SK-N-SH (cell line): ENCODE data around the gene CEP152. TPM values are rescaled to one million over a fixed set of nuclear protein-coding genes. Genes with fewer than 3 reads are reported as not detected.

Experiments used
- CTCF ChIA-PET: fragments of 300-600, 350-600 bp; formaldehyde crosslinking; extraction: SDS; loops from one replicate; lab custom pipeline; 2021; lab: Yijun Ruan, JAX
- POLR2A ChIA-PET: fragments of 350-600 bp; sonication (Branson Sonifier 250); formaldehyde crosslinking; extraction: SDS; loops from one replicate; lab custom pipeline; 2020; ENCODE audit warnings: antibody characterized with exemption, inconsistent platforms; lab: Yijun Ruan, JAX
- DNase-seq: peaks from one replicate; pipeline ENCODE4 v3.0.0; 2012
- H2AFZ ChIP-seq: fragments of 200-600 bp; sonication (generic); 2 replicates; pipeline ENCODE4 v1.8.1; 2016; ENCODE audit warnings: antibody characterized with exemption, mild to moderate bottlenecking, low read depth
- H3F3A ChIP-seq: fragments of 200-600 bp; sonication (generic); replicated peaks from 2 replicates; pipeline ENCODE3; 2016; ENCODE audit warnings: antibody characterized with exemption, mild to moderate bottlenecking; ENCODE audit not compliant: insufficient read depth
- H3K27ac ChIP-seq, 2 experiments: fragments of 200-500 bp in 1 of 2; fragments of 200-600 bp in 1 of 2; sonication (Bioruptor generic) in 1 of 2; sonication (generic), shearing (Covaris generic) in 1 of 2; 2 replicates each; pipeline versions ENCODE4 v1.5.1 to v1.6.1; 2014 to 2016; ENCODE audit warnings: low read depth in 2 of 2, inconsistent platforms in 1 of 2, low read length in 1 of 2, mild to moderate bottlenecking in 1 of 2, mixed read lengths in 1 of 2
- H3K27me3 ChIP-seq: fragments of 200-600 bp; sonication (generic), shearing (Covaris generic); 2 replicates; pipeline ENCODE4 v1.6.1; 2016; ENCODE audit warnings: mixed run types; ENCODE audit not compliant: insufficient read depth
- H3K36me3 ChIP-seq, 2 experiments: fragments of 200-500 bp in 1 of 2; fragments of 200-600 bp in 1 of 2; sonication (Bioruptor generic) in 1 of 2; sonication (generic) in 1 of 2; replicated peaks in 1 of 2; 2 replicates each; pipeline versions ENCODE3 to v1.5.1; 2014 to 2016; ENCODE audit warnings: low read length in 1 of 2, mild to moderate bottlenecking in 1 of 2; ENCODE audit not compliant: insufficient read depth in 2 of 2, control insufficient read depth in 1 of 2
- H3K4me1 ChIP-seq, 2 experiments: fragments of 200-500 bp in 1 of 2; fragments of 200-600 bp in 1 of 2; sonication (Bioruptor generic) in 1 of 2; sonication (generic), shearing (Covaris generic) in 1 of 2; 2 replicates each; pipeline versions ENCODE4 v1.5.1 to v1.6.1; 2014 to 2016; ENCODE audit warnings: low read depth in 1 of 2, low read length in 1 of 2, mixed run types in 1 of 2; ENCODE audit not compliant: insufficient read depth in 2 of 2, control insufficient read depth in 1 of 2
- H3K4me2 ChIP-seq: fragments of 200-600 bp; sonication (generic), shearing (Covaris generic); 2 replicates; pipeline ENCODE4 v1.6.1; 2017; ENCODE audit warnings: mixed run types
- H3K4me3 ChIP-seq, 2 experiments: fragments of 200-500 bp in 1 of 2; fragments of 200-600 bp in 1 of 2; sonication (Bioruptor generic) in 1 of 2; sonication (generic), shearing (Covaris generic) in 1 of 2; 2 replicates each; pipeline versions ENCODE4 v1.5.1 to v1.8.1; 2014 to 2016; ENCODE audit warnings: low read depth in 2 of 2, inconsistent platforms in 1 of 2, low read length in 1 of 2, mild to moderate bottlenecking in 1 of 2, mixed read lengths in 1 of 2, moderate library complexity in 1 of 2
- H3K79me2 ChIP-seq: fragments of 200-600 bp; sonication (generic); 2 replicates; pipeline ENCODE4 v1.8.1; 2017; ENCODE audit warnings: mild to moderate bottlenecking; ENCODE audit not compliant: insufficient read depth
- H3K9ac ChIP-seq: fragments of 200-600 bp; sonication (generic); 2 replicates; pipeline ENCODE4 v1.6.1; 2017; ENCODE audit warnings: mixed run types
- H3K9me2 ChIP-seq: fragments of 200-600 bp; sonication (generic); 2 replicates; pipeline ENCODE4 v1.6.1; 2017; ENCODE audit warnings: mixed run types
- H3K9me3 ChIP-seq: fragments of 200-600 bp; sonication (generic); 2 replicates; pipeline ENCODE4 v1.6.1; 2017; ENCODE audit warnings: mixed run types, mild to moderate bottlenecking, moderate library complexity
- H4K20me1 ChIP-seq: fragments of 200-600 bp; sonication (generic); 2 replicates; pipeline ENCODE4 v1.6.1; 2017; ENCODE audit warnings: mild to moderate bottlenecking, mixed run types; ENCODE audit not compliant: insufficient read depth
- CHD2 ChIP-seq: fragments of 150-350 bp; IDR thresholded peaks from 2 replicates; pipeline ENCODE4 v1.6.1; 2018; ENCODE audit warnings: low read length; ENCODE audit not compliant: partially characterized antibody
- FOSL2 ChIP-seq: IDR thresholded peaks from 2 replicates; pipeline ENCODE4 v1.4.0; 2012; ENCODE audit warnings: low read depth, mild to moderate bottlenecking, moderate library complexity, borderline replicate concordance
- FOXJ3 ChIP-seq: sonication (generic); formaldehyde crosslinking; IDR thresholded peaks from 2 replicates; pipeline ENCODE4 v1.5.1; 2020; ENCODE audit warnings: mild to moderate bottlenecking, missing genetic modification reagents
- FOXM1 ChIP-seq: IDR thresholded peaks from 2 replicates; pipeline ENCODE4 v1.4.0; 2012; ENCODE audit warnings: low read depth, mild to moderate bottlenecking
- GABPA ChIP-seq: IDR thresholded peaks from 2 replicates; pipeline ENCODE4 v1.4.0; 2012; ENCODE audit warnings: low read depth, mild to moderate bottlenecking
- MEF2A ChIP-seq: IDR thresholded peaks from 2 replicates; pipeline ENCODE4 v1.4.0; 2012; ENCODE audit warnings: low read depth, borderline replicate concordance
- MXI1 ChIP-seq: IDR thresholded peaks from 2 replicates; pipeline ENCODE4 v1.6.1; 2012; ENCODE audit warnings: mild to moderate bottlenecking, low read depth, low read length, improper control_type of control experiment
- NRF1 ChIP-seq: IDR thresholded peaks from 2 replicates; pipeline ENCODE4 v1.6.1; 2012; ENCODE audit warnings: low read depth, mild to moderate bottlenecking, low read length
- POLR2AphosphoS5 ChIP-seq: IDR thresholded peaks from 2 replicates; pipeline ENCODE4 v1.6.1; 2012; ENCODE audit warnings: low read depth, low read length
- RCOR1 ChIP-seq: fragments of 150-350 bp; IDR thresholded peaks from 2 replicates; pipeline ENCODE4 v1.6.1; 2017; ENCODE audit warnings: antibody characterized with exemption, low read length
- RFX5 ChIP-seq: IDR thresholded peaks from 2 replicates; pipeline ENCODE4 v1.6.1; 2012; ENCODE audit warnings: mild to moderate bottlenecking, improper control_type of control experiment, low read length
- SIN3A ChIP-seq: IDR thresholded peaks from 2 replicates; pipeline ENCODE4 v1.6.1; 2012; ENCODE audit warnings: low read depth, mild to moderate bottlenecking, low read length, moderate library complexity, borderline replicate concordance
- TEAD4 ChIP-seq: IDR thresholded peaks from 2 replicates; pipeline ENCODE4 v1.4.0; 2012; ENCODE audit warnings: mild to moderate bottlenecking, borderline replicate concordance; ENCODE audit not compliant: insufficient read depth
- WGBS: methylation state at CpG from one replicate; pipeline ENCODE4 v1.1.6; 2017; ENCODE audit warnings: low lambda C conversion rate; 5-methylcytosine and 5-hydroxymethylcytosine counted together
- polyA plus RNA-seq, 3 experiments: library from polyadenylated mRNA; depleted of rRNA; stranded (reverse); fragments of >200 nt; gene quantifications; 2 replicates each; pipeline ENCODE4 v1.2.3, GENCODE V29; 2012
- TF ChIP-seq, protein P1 (sequence below): fragments of 150-350 bp; IDR thresholded peaks from 2 replicates; pipeline ENCODE4 v1.6.1; 2016; ENCODE audit warnings: mild to moderate bottlenecking, low read depth, low read length
- TF ChIP-seq, protein P2 (sequence below): IDR thresholded peaks from 2 replicates; pipeline ENCODE4 v1.4.0; 2012; ENCODE audit warnings: low read depth

The CEP152 gene
- polyA plus RNA-seq, 1 of the 3 experiments (the other 2 are of a cell fraction) = 0.71 TPM

- no peaks in the 10 kb centered on the region for H4K20me1 ChIP-seq
- CTCF ChIA-PET = interaction anchor here (1.1 to 1.8 kb wide), 2 partner anchors 22 to 27 kb away, joined by 3 to 5 read pairs; no protein-coding TSS in a partner anchor
- no peaks in the 10 kb centered on the region for H3K27me3 ChIP-seq
- no peaks in the 10 kb centered on the region for H3K4me1 ChIP-seq
- 91% methylated on average over 5 of the region's 5 CpGs for WGBS
- H3K36me3 ChIP-seq = peaks cover 0 to 4% of the 10 kb centered on the region in 2 experiments
- no peak overlapping the region for H3K4me2 ChIP-seq
- H3F3A ChIP-seq = no peaks in the 10 kb centered on the region
- no peak overlapping the region for H2AFZ ChIP-seq
- no peaks in the 10 kb centered on the region for H3K9me2 ChIP-seq
- TF ChIP-seq FOXJ3 = no peak
- H3K9ac ChIP-seq = no peak overlapping the region
- POLR2A ChIA-PET = no interaction called here
- no peaks in the 10 kb centered on the region for H3K79me2 ChIP-seq
- no peaks in the 10 kb centered on the region for H3K9me3 ChIP-seq
- no peak overlapping the region for H3K27ac ChIP-seq
- no peak overlapping the region for H3K4me3 ChIP-seq
- no peak for DNase-seq
Measured at GRCh38 chr15:48834756-48835155, 23.9 kb upstream of the CEP152 start.

GRCh38 chr15:48833526-48834239, 22.8 kb upstream of the CEP152 start:
- Histone ChIP-seq H3K9me2 (no peaks in the 10 kb centered on the region), H3K4me1 (no peaks in the 10 kb centered on the region), H3K4me2 (no peak overlapping the region), H3K9ac (no peak overlapping the region), H3K79me2 (no peaks in the 10 kb centered on the region), H3K9me3 (no peaks in the 10 kb centered on the region), H3F3A (no peaks in the 10 kb centered on the region), H2AFZ (no peak overlapping the region), H3K27me3 (no peaks in the 10 kb centered on the region), H3K36me3 (peaks cover 0 to 4% of the 10 kb centered on the region in 2 experiments), H3K4me3 (no peak overlapping the region), H3K27ac (no peak overlapping the region), H4K20me1 (no peaks in the 10 kb centered on the region)
- DNase-seq = no peak
- POLR2A ChIA-PET = no interaction called here
- CTCF ChIA-PET = interaction anchor here (1.0 to 1.8 kb wide), 4 partner anchors 19 to 497 kb away, joined by 3 to 5 read pairs (median 4); no protein-coding TSS in a partner anchor
- no peak for TF ChIP-seq NRF1
- no peak for TF ChIP-seq RCOR1
- no peak for TF ChIP-seq TEAD4
- no peak for TF ChIP-seq FOSL2

- Histone ChIP-seq H3K9me3 (no peaks in the 10 kb centered on the region), H3K27me3 (no peaks in the 10 kb centered on the region), H3K9me2 (no peaks in the 10 kb centered on the region), H3K4me1 (no peaks in the 10 kb centered on the region), H3K79me2 (no peaks in the 10 kb centered on the region), H2AFZ (no peak overlapping the region), H3K4me3 (no peak overlapping the region), H3K36me3 (peaks cover 0 to 4% of the 10 kb centered on the region in 2 experiments), H4K20me1 (no peaks in the 10 kb centered on the region), H3K4me2 (no peak overlapping the region), H3K27ac (no peak overlapping the region), H3K9ac (no peak overlapping the region), H3F3A (no peaks in the 10 kb centered on the region)
- no peak for TF ChIP-seq NRF1
- TF ChIP-seq MEF2A = no peak
- DNase-seq = no peak
- ChIA-PET CTCF (interaction anchor here (1.0 to 1.4 kb wide), 3 partner anchors 18 to 496 kb away, joined by 3 to 4 read pairs (median 4); no protein-coding TSS in a partner anchor), POLR2A (no interaction called here)
Measured at GRCh38 chr15:48832648-48833047, 21.8 kb upstream of the CEP152 start.

GRCh38 chr15:48828906-48829305, 18.0 kb upstream of the CEP152 start:
- Histone ChIP-seq H3K79me2 (no peaks in the 10 kb centered on the region), H3K9me3 (no peaks in the 10 kb centered on the region), H3K4me2 (no peak overlapping the region), H3K4me1 (no peaks in the 10 kb centered on the region), H3K4me3 (no peak overlapping the region), H3K36me3 (no peaks in the 10 kb centered on the region), H4K20me1 (no peaks in the 10 kb centered on the region), H3F3A (no peaks in the 10 kb centered on the region), H3K9me2 (no peaks in the 10 kb centered on the region), H3K27ac (no peak overlapping the region), H3K27me3 (no peaks in the 10 kb centered on the region), H2AFZ (no peak overlapping the region), H3K9ac (no peak overlapping the region)
- DNase-seq = no peak
- POLR2A ChIA-PET = no interaction called here
- CTCF ChIA-PET = no interaction called here
- TF ChIP-seq FOXM1 = no peak
- TF ChIP-seq SIN3A = no peak
- TF ChIP-seq, protein P1, sequence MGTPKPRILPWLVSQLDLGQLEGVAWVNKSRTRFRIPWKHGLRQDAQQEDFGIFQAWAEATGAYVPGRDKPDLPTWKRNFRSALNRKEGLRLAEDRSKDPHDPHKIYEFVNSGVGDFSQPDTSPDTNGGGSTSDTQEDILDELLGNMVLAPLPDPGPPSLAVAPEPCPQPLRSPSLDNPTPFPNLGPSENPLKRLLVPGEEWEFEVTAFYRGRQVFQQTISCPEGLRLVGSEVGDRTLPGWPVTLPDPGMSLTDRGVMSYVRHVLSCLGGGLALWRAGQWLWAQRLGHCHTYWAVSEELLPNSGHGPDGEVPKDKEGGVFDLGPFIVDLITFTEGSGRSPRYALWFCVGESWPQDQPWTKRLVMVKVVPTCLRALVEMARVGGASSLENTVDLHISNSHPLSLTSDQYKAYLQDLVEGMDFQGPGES = no peak
- no peak for TF ChIP-seq TEAD4
- TF ChIP-seq CHD2 = no peak
- TF ChIP-seq, protein P2, sequence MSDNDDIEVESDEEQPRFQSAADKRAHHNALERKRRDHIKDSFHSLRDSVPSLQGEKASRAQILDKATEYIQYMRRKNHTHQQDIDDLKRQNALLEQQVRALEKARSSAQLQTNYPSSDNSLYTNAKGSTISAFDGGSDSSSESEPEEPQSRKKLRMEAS = no peak
- TF ChIP-seq FOSL2 = no peak
- TF ChIP-seq MXI1 = no peak
- TF ChIP-seq FOXJ3 = no peak
- no peak for TF ChIP-seq RFX5
- TF ChIP-seq POLR2AphosphoS5 = no peak
- no peak for TF ChIP-seq GABPA
